IPS DF 6.9 (cell line): ENCODE results near the gene STMN1.

Source experiments
- DNase-seq: peaks from one replicate; pipeline ENCODE4 v3.0.0-alpha.2; 2013; ENCODE audit warnings: low read depth, low spot score
- H3K27ac ChIP-seq: one replicate; pipeline ENCODE4 v1.5.1; 2013; ENCODE audit warnings: low read length, control low read depth
- H3K27me3 ChIP-seq: 2 replicates; pipeline ENCODE4 v1.6.1; 2013; ENCODE audit warnings: mild to moderate bottlenecking, low read length; ENCODE audit not compliant: control insufficient read depth, insufficient read depth
- H3K36me3 ChIP-seq: 2 replicates; pipeline ENCODE4 v1.6.1; 2013; ENCODE audit warnings: low read length; ENCODE audit not compliant: control insufficient read depth, insufficient read depth
- H3K4me1 ChIP-seq: 2 replicates; pipeline ENCODE4 v1.6.1; 2013; ENCODE audit warnings: low read length; ENCODE audit not compliant: control insufficient read depth, insufficient read depth
- H3K4me3 ChIP-seq: 2 replicates; pipeline ENCODE4 v1.5.1; 2013; ENCODE audit warnings: mild to moderate bottlenecking, low read length
- H3K9me3 ChIP-seq: 2 replicates; pipeline ENCODE4 v1.6.1; 2013; ENCODE audit warnings: low read length, inconsistent platforms; ENCODE audit not compliant: control insufficient read depth, insufficient read depth
- WGBS: extraction: QIAGEN DNeasy Blood & Tissue Kit; methylation state at CpG from one replicate; pipeline ENCODE4 v1.1.7; 2013; ENCODE audit warnings: mixed read lengths, missing lambda C conversion rate; ENCODE audit not compliant: insufficient read length, insufficient coverage; 5-methylcytosine and 5-hydroxymethylcytosine counted together

STMN1 gene

GRCh38 chr1:25871086-25871703 is 35.0 kb downstream of the STMN1 start:
- no peak for DNase-seq
- no peak overlapping the region for H3K27ac ChIP-seq
- H3K36me3 ChIP-seq = no peaks in the 10 kb centered on the region
- H3K9me3 ChIP-seq = no peaks in the 10 kb centered on the region
- H3K27me3 ChIP-seq = no peaks in the 10 kb centered on the region
- no peak overlapping the region for H3K4me3 ChIP-seq
- peaks cover 2% of the 10 kb centered on the region; the same call in 1 of the 2 replicates for H3K4me1 ChIP-seq
- no CpG with 5 or more reads among the region's 5 CpGs for WGBS

GRCh38 chr1:25870614-25871013 is 35.6 kb downstream of the STMN1 start:
- H3K27ac ChIP-seq = no peak overlapping the region
- peaks cover 2% of the 10 kb centered on the region; the same call in 1 of the 2 replicates for H3K4me1 ChIP-seq
- H3K27me3 ChIP-seq = no peaks in the 10 kb centered on the region
- no CpG with 5 or more reads among the region's 1 CpG for WGBS
- no peaks in the 10 kb centered on the region for H3K36me3 ChIP-seq
- DNase-seq = no peak
- no peaks in the 10 kb centered on the region for H3K9me3 ChIP-seq
- no peak overlapping the region for H3K4me3 ChIP-seq

GRCh38 chr1:25869909-25870606 is 36.2 kb downstream of the STMN1 start:
- Histone ChIP-seq H3K4me1 (peaks cover 2% of the 10 kb centered on the region; the same call in 1 of the 2 replicates), H3K27me3 (no peaks in the 10 kb centered on the region), H3K4me3 (no peak overlapping the region), H3K27ac (no peak overlapping the region), H3K9me3 (no peaks in the 10 kb centered on the region), H3K36me3 (no peaks in the 10 kb centered on the region)
- no CpG with 5 or more reads among the region's 6 CpGs for WGBS
- DNase-seq = no peak

GRCh38 chr1:25867210-25867991 is 38.8 kb downstream of the STMN1 start:
- H3K4me3 ChIP-seq = no peak overlapping the region
- H3K4me1 ChIP-seq = peaks cover 2% of the 10 kb centered on the region; the same call in 1 of the 2 replicates
- WGBS = no CpG with 5 or more reads among the region's 9 CpGs
- H3K36me3 ChIP-seq = no peaks in the 10 kb centered on the region
- H3K9me3 ChIP-seq = no peaks in the 10 kb centered on the region
- DNase-seq = no peak
- no peak overlapping the region for H3K27ac ChIP-seq
- H3K27me3 ChIP-seq = no peaks in the 10 kb centered on the region

- Histone ChIP-seq H3K9me3 (no peaks in the 10 kb centered on the region), H3K4me3 (no peak overlapping the region), H3K4me1 (peaks cover 2% of the 10 kb centered on the region; the same call in 1 of the 2 replicates), H3K27me3 (no peaks in the 10 kb centered on the region), H3K27ac (no peak overlapping the region), H3K36me3 (no peaks in the 10 kb centered on the region)
- no peak for DNase-seq
- no CpG with 5 or more reads among the region's 1 CpG for WGBS
These were observed 39.9 kb downstream of the STMN1 start for GRCh38 chr1:25866288-25866687.

- no CpG with 5 or more reads among the region's 3 CpGs for WGBS
- Histone ChIP-seq H3K27me3 (no peaks in the 10 kb centered on the region), H3K4me1 (peaks cover 2% of the 10 kb centered on the region; the same call in 1 of the 2 replicates)
These were observed 41.8 kb downstream of the STMN1 start for GRCh38 chr1:25864434-25864833.

GRCh38 chr1:25863486-25864262 is 42.5 kb downstream of the STMN1 start:
- Histone ChIP-seq H3K4me1 (peaks cover 2% of the 10 kb centered on the region; the same call in 1 of the 2 replicates), H3K9me3 (no peaks in the 10 kb centered on the region), H3K27ac (no peak overlapping the region), H3K4me3 (no peak overlapping the region), H3K36me3 (no peaks in the 10 kb centered on the region), H3K27me3 (no peaks in the 10 kb centered on the region)
- WGBS = no CpG with 5 or more reads among the region's 25 CpGs
- no peak for DNase-seq

More at GRCh38 chr1:25864434-25864833, 41.8 kb downstream of the STMN1 start:
- H3K36me3 ChIP-seq = no peaks in the 10 kb centered on the region
- H3K4me3 ChIP-seq = no peak overlapping the region
- no peaks in the 10 kb centered on the region for H3K9me3 ChIP-seq
- H3K27ac ChIP-seq = no peak overlapping the region
- DNase-seq = no peak

GRCh38 chr1:25862785-25863485 is 43.3 kb downstream of the STMN1 start:
- H3K4me1 ChIP-seq = peaks cover 2% of the 10 kb centered on the region; the same call in 1 of the 2 replicates
- no peaks in the 10 kb centered on the region for H3K27me3 ChIP-seq
- H3K9me3 ChIP-seq = no peaks in the 10 kb centered on the region
- H3K27ac ChIP-seq = no peak overlapping the region
- H3K4me3 ChIP-seq = no peak overlapping the region
- H3K36me3 ChIP-seq = no peaks in the 10 kb centered on the region
- no peak for DNase-seq
- WGBS = no CpG with 5 or more reads among the region's 20 CpGs

- no CpG with 5 or more reads among the region's 16 CpGs for WGBS
- Histone ChIP-seq H3K4me1 (no peaks in the 10 kb centered on the region), H3K9me3 (no peaks in the 10 kb centered on the region), H3K36me3 (no peaks in the 10 kb centered on the region), H3K4me3 (no peak overlapping the region), H3K27ac (no peak overlapping the region), H3K27me3 (no peaks in the 10 kb centered on the region)
- no peak for DNase-seq
These were observed 44.6 kb downstream of the STMN1 start for GRCh38 chr1:25861316-25862286.
